GM23338 (cell line): ENCODE data around the gene ZNF91. TPM values are rescaled to one million over a fixed set of nuclear protein-coding genes. Genes with fewer than 3 reads are reported as not detected.
A peak's percentile ranks its signal among the peaks of the same experiment; 100 is the strongest.

Experiments
- ATAC-seq: fragments of 200-7000 bp; cut with Tn5 transposase; 3 replicates; pipeline ENCODE4 v1.9.1; 2020
- DNase-seq: peaks from one replicate; pipeline ENCODE4 v3.0.0-alpha.2; 2015; ENCODE audit warnings: low spot score
- H2AFZ ChIP-seq: fragments of 200-600 bp; sonication (generic); 2 replicates; pipeline ENCODE4 v1.8.0; 2016; ENCODE audit warnings: antibody characterized with exemption, mild to moderate bottlenecking, moderate library complexity
- H3F3A ChIP-seq: fragments of 200-600 bp; sonication (generic); replicated peaks from 2 replicates; pipeline ENCODE4 v1.8.0; 2017; ENCODE audit warnings: antibody characterized with exemption, mixed run types, low read depth
- H3K27ac ChIP-seq: fragments of 200-600 bp; sonication (generic); 2 replicates; pipeline ENCODE4 v1.6.1; 2016; ENCODE audit warnings: low read depth
- H3K27me3 ChIP-seq: fragments of 200-600 bp; sonication (generic); 2 replicates; pipeline ENCODE4 v1.8.0; 2016; ENCODE audit warnings: mild to moderate bottlenecking, mixed run types, moderate library complexity; ENCODE audit not compliant: insufficient read depth
- H3K36me3 ChIP-seq: fragments of 200-600 bp; sonication (generic); 2 replicates; pipeline ENCODE4 v1.8.0; 2016; ENCODE audit warnings: mild to moderate bottlenecking; ENCODE audit not compliant: insufficient read depth
- H3K4me1 ChIP-seq: fragments of 200-600 bp; sonication (generic); 2 replicates; pipeline ENCODE4 v1.8.0; 2016; ENCODE audit warnings: mild to moderate bottlenecking, moderate library complexity; ENCODE audit not compliant: insufficient read depth
- H3K4me2 ChIP-seq: fragments of 200-600 bp; sonication (generic); 2 replicates; pipeline ENCODE4 v1.7.1; 2017; ENCODE audit warnings: mixed run types
- H3K4me3 ChIP-seq: fragments of 200-600 bp; sonication (generic); 2 replicates; pipeline ENCODE4 v1.6.1; 2016; ENCODE audit warnings: mixed run types
- H3K79me2 ChIP-seq: fragments of 200-600 bp; sonication (generic); replicated peaks from 2 replicates; pipeline ENCODE4 v1.8.0; 2017; ENCODE audit warnings: mild to moderate bottlenecking; ENCODE audit not compliant: insufficient read depth
- H3K9me2 ChIP-seq: fragments of 200-600 bp; sonication (generic); 2 replicates; pipeline ENCODE4 v1.8.0; 2017; ENCODE audit not compliant: insufficient read depth
- H4K20me1 ChIP-seq: fragments of 200-600 bp; sonication (generic); replicated peaks from 2 replicates; pipeline ENCODE4 v1.8.0; 2017; ENCODE audit warnings: mild to moderate bottlenecking; ENCODE audit not compliant: insufficient read depth
- H3K27ac Mint-ChIP-seq: 2 replicates; pipeline ENCODE4 v1.8.0; 2020; ENCODE audit warnings: inconsistent platforms, mild to moderate bottlenecking, moderate library complexity, mixed read lengths
- H3K27me3 Mint-ChIP-seq: 3 replicates; pipeline ENCODE4 v1.8.0; 2022; ENCODE audit warnings: low read depth, mild to moderate bottlenecking, moderate library complexity, mixed read lengths, inconsistent platforms; ENCODE audit not compliant: insufficient read depth, poor library complexity
- H3K36me3 Mint-ChIP-seq: 3 replicates; pipeline ENCODE4 v1.8.0; 2021; ENCODE audit warnings: low read depth, mild to moderate bottlenecking, inconsistent platforms, moderate library complexity, mixed read lengths
- H3K4me1 Mint-ChIP-seq: 3 replicates; pipeline ENCODE4 v1.8.0; 2020; ENCODE audit warnings: mild to moderate bottlenecking, inconsistent platforms, mixed read lengths
- H3K4me3 Mint-ChIP-seq: 3 replicates; pipeline ENCODE4 v1.8.0; 2021; ENCODE audit warnings: moderate library complexity, mild to moderate bottlenecking, inconsistent platforms, mixed read lengths
- H3K9me3 Mint-ChIP-seq: 3 replicates; pipeline ENCODE4 v1.8.0; 2020; ENCODE audit warnings: moderate library complexity, mild to moderate bottlenecking, inconsistent platforms, mixed read lengths
- CREB1 ChIP-seq: fragments of 250-450 bp; sonication (Bioruptor Pico); IDR thresholded peaks from 2 replicates; pipeline ENCODE4 v1.5.0; 2020; ENCODE audit warnings: low read depth, mild to moderate bottlenecking, moderate library complexity
- EZH2 ChIP-seq: fragments of 200-600 bp; sonication (generic); IDR thresholded peaks from one replicate; pipeline ENCODE4 v1.8.0; 2017; ENCODE audit warnings: antibody characterized with exemption, mild to moderate bottlenecking, low read depth; ENCODE audit not compliant: unreplicated experiment
- EZH2phosphoT487 ChIP-seq: fragments of 200-600 bp; sonication (generic); IDR thresholded peaks from one replicate; pipeline ENCODE4 v1.8.1; 2018; ENCODE audit warnings: antibody characterized with exemption; ENCODE audit not compliant: unreplicated experiment
- JUNB ChIP-seq: IDR thresholded peaks from one replicate; pipeline ENCODE4 v1.6.1; 2016; ENCODE audit warnings: antibody characterized with exemption; ENCODE audit not compliant: unreplicated experiment
- NANOG ChIP-seq: IDR thresholded peaks from 2 replicates; pipeline ENCODE4 v1.6.1; 2016; ENCODE audit warnings: antibody characterized with exemption, borderline replicate concordance
- POLR2AphosphoS5 ChIP-seq: IDR thresholded peaks from 2 replicates; pipeline ENCODE4 v1.6.1; 2016; ENCODE audit warnings: antibody characterized with exemption, low read depth
- ZNF114 ChIP-seq: fragments of 250-450 bp; sonication (Bioruptor Pico); IDR thresholded peaks from 2 replicates; pipeline ENCODE4 v1.5.0; 2020; ENCODE audit warnings: mild to moderate bottlenecking, moderate library complexity
- ZNF331 ChIP-seq: fragments of 250-450 bp; sonication (Bioruptor Pico); IDR thresholded peaks from 2 replicates; pipeline ENCODE4 v1.5.0; 2020; ENCODE audit warnings: low read depth, mild to moderate bottlenecking, moderate library complexity
- polyA plus RNA-seq: library from polyadenylated mRNA; unstranded; fragments of >200 nt; fragmentation: Nextera tagmentation; extraction: Ambion mirVana; gene quantifications from 2 replicates; pipeline ENCODE4 v1.2.1, GENCODE V29; 2016
- total RNA-seq: library from RNA; depleted of rRNA; stranded (reverse); fragments of >200 nt; shearing (Covaris generic); gene quantifications from 2 replicates; pipeline ENCODE4 v1.2.3, GENCODE V29; 2014
- TF ChIP-seq, protein P1 (sequence below): IDR thresholded peaks from 2 replicates; pipeline ENCODE4 v1.6.1; 2016; ENCODE audit warnings: antibody characterized with exemption
- TF ChIP-seq, protein P2 (sequence below), 2 experiments: fragments of 200-600 bp in 1 of 2; sonication (generic) in 1 of 2; conservative IDR thresholded peaks; 2 replicates each; pipeline versions ENCODE4 v1.5.1 to v1.6.1; 2016 to 2017; ENCODE audit warnings: antibody characterized with exemption in 2 of 2, low read depth in 2 of 2, mild to moderate bottlenecking in 2 of 2, moderate library complexity in 1 of 2
- TF ChIP-seq, protein P3 (sequence below): IDR thresholded peaks from one replicate; pipeline ENCODE4 v1.6.1; 2018; ENCODE audit warnings: antibody characterized with exemption; ENCODE audit not compliant: unreplicated experiment

Gene ZNF91
- total and polyA plus RNA-seq, 2 experiments from 2014 or later: 23.5 to 51.6 TPM

DNA sequence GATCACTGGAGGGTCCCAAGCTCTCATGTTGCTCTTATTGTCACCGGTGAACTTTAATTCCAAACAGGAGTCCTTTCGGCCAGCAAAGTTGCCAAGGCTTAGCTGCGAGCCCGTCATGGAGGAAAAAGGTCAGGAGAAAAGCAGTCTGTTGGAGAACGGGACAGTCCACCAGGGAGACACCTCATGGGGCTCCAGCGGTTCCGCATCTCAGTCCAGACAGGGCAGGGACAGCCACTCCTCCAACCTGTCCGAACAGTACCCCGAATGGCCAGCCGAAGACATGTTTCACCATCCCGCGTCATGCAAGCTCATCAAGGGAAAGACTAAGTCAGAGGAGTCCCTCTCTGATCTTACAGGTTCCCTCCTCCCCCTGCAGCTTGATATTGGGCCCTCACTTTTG, 10.4 kb downstream of the ZNF91 start:
- ATAC-seq (no peak; the same call in 2 of the 3 replicates), DNase-seq (no peak)
- Histone ChIP-seq H3K4me3 (no peak overlapping the region), H2AFZ (no peak overlapping the region), H3K9me2 (no peaks in the 10 kb centered on the region), H4K20me1 (peaks cover 44% of the 10 kb centered on the region), H3K4me2 (no peak overlapping the region), H3K27me3 (no peaks in the 10 kb centered on the region), H3F3A (no peaks in the 10 kb centered on the region), H3K27ac (no peak overlapping the region), H3K4me1 (no peaks in the 10 kb centered on the region; the same call in 1 of the 2 replicates), H3K36me3 (no peaks in the 10 kb centered on the region), H3K79me2 (peaks cover 100% of the 10 kb centered on the region)
- Mint-ChIP-seq H3K4me3 (no peak overlapping the region), H3K27me3 (no peaks in the 10 kb centered on the region), H3K27ac (peak overlapping the region; percentile 56; the same call in 1 of the 2 replicates), H3K4me1 (peaks cover 6% of the 10 kb centered on the region; the same call in 2 of the 3 replicates), H3K9me3 (0 out of 3 replicates have a peak, but pooled peaks cover 6% of the 10 kb centered on the region), H3K36me3 (peaks cover 72% of the 10 kb centered on the region)
- no peak for TF ChIP-seq NANOG

DNA sequence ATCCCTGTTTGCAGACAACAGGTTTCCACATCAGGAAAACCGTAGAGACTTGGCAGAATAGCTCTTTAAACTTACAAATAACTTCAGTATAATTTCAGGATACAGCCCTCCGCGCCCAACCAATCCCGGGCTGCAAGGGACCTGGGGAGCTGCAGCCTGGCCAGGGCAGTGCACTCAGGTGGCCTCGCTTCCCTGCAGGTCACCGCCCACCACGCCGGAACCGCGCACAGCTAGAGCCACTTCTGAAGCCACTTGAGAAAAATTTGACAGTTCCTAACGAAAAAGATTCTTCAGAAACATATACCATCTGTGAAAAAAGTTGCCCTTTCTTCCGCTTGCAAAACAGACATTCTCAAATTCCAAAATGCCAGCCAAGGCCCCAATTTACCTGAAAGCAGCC, 11.1 kb downstream of the ZNF91 start:
- Histone ChIP-seq H3K27me3 (no peaks in the 10 kb centered on the region), H3F3A (no peaks in the 10 kb centered on the region), H3K4me1 (no peaks in the 10 kb centered on the region; the same call in 1 of the 2 replicates), H3K36me3 (no peaks in the 10 kb centered on the region), H3K9me2 (no peaks in the 10 kb centered on the region), H4K20me1 (peaks cover 49% of the 10 kb centered on the region), H3K27ac (no peak overlapping the region), H3K4me2 (no peak overlapping the region), H3K79me2 (peaks cover 100% of the 10 kb centered on the region), H3K4me3 (no peak overlapping the region), H2AFZ (no peak overlapping the region)
- peaks cover 71% of the 10 kb centered on the region for H3K36me3 Mint-ChIP-seq
- H3K4me3 Mint-ChIP-seq: no peak overlapping the region
- H3K27ac Mint-ChIP-seq: no peak overlapping the region
- peaks cover 8% of the 10 kb centered on the region; the same call in 2 of the 3 replicates for H3K4me1 Mint-ChIP-seq
- DNase-seq (no peak), ATAC-seq (no peak)
- 0 out of 3 replicates have a peak, but pooled peaks cover 6% of the 10 kb centered on the region for H3K9me3 Mint-ChIP-seq
- no peaks in the 10 kb centered on the region for H3K27me3 Mint-ChIP-seq
- no peak for TF ChIP-seq POLR2AphosphoS5
- no peak for TF ChIP-seq NANOG
- TF ChIP-seq EZH2phosphoT487: no peak
- no peak for TF ChIP-seq ZNF114 (CRISPR knock-in tag)
- TF ChIP-seq, protein P1, sequence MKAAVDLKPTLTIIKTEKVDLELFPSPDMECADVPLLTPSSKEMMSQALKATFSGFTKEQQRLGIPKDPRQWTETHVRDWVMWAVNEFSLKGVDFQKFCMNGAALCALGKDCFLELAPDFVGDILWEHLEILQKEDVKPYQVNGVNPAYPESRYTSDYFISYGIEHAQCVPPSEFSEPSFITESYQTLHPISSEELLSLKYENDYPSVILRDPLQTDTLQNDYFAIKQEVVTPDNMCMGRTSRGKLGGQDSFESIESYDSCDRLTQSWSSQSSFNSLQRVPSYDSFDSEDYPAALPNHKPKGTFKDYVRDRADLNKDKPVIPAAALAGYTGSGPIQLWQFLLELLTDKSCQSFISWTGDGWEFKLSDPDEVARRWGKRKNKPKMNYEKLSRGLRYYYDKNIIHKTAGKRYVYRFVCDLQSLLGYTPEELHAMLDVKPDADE: no peak
- TF ChIP-seq, protein P2, sequence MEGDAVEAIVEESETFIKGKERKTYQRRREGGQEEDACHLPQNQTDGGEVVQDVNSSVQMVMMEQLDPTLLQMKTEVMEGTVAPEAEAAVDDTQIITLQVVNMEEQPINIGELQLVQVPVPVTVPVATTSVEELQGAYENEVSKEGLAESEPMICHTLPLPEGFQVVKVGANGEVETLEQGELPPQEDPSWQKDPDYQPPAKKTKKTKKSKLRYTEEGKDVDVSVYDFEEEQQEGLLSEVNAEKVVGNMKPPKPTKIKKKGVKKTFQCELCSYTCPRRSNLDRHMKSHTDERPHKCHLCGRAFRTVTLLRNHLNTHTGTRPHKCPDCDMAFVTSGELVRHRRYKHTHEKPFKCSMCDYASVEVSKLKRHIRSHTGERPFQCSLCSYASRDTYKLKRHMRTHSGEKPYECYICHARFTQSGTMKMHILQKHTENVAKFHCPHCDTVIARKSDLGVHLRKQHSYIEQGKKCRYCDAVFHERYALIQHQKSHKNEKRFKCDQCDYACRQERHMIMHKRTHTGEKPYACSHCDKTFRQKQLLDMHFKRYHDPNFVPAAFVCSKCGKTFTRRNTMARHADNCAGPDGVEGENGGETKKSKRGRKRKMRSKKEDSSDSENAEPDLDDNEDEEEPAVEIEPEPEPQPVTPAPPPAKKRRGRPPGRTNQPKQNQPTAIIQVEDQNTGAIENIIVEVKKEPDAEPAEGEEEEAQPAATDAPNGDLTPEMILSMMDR (conservative IDR thresholded peaks at IDR 0.05; ENCODE audit: low read depth in 2 of 2): no peak
- TF ChIP-seq ZNF331 (CRISPR knock-in tag): no peak
- no peak for TF ChIP-seq JUNB
- TF ChIP-seq, protein P3, sequence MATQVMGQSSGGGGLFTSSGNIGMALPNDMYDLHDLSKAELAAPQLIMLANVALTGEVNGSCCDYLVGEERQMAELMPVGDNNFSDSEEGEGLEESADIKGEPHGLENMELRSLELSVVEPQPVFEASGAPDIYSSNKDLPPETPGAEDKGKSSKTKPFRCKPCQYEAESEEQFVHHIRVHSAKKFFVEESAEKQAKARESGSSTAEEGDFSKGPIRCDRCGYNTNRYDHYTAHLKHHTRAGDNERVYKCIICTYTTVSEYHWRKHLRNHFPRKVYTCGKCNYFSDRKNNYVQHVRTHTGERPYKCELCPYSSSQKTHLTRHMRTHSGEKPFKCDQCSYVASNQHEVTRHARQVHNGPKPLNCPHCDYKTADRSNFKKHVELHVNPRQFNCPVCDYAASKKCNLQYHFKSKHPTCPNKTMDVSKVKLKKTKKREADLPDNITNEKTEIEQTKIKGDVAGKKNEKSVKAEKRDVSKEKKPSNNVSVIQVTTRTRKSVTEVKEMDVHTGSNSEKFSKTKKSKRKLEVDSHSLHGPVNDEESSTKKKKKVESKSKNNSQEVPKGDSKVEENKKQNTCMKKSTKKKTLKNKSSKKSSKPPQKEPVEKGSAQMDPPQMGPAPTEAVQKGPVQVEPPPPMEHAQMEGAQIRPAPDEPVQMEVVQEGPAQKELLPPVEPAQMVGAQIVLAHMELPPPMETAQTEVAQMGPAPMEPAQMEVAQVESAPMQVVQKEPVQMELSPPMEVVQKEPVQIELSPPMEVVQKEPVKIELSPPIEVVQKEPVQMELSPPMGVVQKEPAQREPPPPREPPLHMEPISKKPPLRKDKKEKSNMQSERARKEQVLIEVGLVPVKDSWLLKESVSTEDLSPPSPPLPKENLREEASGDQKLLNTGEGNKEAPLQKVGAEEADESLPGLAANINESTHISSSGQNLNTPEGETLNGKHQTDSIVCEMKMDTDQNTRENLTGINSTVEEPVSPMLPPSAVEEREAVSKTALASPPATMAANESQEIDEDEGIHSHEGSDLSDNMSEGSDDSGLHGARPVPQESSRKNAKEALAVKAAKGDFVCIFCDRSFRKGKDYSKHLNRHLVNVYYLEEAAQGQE: no peak
- TF ChIP-seq CREB1 (CRISPR knock-in tag): no peak
- no peak for TF ChIP-seq EZH2
